LNCAP (cell line): ENCODE results near the gene MKKS.

Source experiments
- TF ChIP-seq, protein P1 (sequence below): fragments of 450-650 bp; IDR thresholded peaks from 2 replicates; pipeline ENCODE4 v1.5.1; 2017; ENCODE audit warnings: mild to moderate bottlenecking

Gene MKKS

DNA sequence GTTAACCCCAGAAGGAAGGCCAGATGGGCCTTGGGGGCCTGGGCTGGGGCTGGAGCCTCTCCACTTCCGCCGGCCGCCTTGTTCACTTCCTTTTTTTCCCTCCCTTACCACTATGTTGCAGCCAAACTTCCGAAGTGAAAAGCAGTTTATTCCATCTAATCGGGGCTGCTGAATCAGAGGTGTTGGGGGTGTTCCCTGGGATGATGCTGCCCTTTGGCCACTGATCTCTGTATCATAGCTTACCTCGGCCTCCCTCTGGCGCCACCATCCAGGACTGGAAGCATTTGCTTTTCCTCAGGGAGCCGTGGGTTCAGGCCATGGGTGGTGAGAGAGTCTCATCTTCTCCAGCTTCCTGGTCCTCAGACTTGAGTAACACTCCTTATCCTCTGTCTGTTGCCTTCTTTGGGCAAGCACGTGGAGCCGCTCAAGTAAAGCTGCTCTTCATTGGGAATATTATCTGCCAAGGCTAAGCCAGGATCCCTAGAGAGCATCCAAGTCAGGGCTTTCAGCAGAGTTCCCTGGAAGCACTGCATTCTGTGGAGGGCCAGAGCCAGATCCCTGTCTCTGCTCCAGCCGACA is 40.7 kb upstream of the MKKS start:
- TF ChIP-seq, protein P1, sequence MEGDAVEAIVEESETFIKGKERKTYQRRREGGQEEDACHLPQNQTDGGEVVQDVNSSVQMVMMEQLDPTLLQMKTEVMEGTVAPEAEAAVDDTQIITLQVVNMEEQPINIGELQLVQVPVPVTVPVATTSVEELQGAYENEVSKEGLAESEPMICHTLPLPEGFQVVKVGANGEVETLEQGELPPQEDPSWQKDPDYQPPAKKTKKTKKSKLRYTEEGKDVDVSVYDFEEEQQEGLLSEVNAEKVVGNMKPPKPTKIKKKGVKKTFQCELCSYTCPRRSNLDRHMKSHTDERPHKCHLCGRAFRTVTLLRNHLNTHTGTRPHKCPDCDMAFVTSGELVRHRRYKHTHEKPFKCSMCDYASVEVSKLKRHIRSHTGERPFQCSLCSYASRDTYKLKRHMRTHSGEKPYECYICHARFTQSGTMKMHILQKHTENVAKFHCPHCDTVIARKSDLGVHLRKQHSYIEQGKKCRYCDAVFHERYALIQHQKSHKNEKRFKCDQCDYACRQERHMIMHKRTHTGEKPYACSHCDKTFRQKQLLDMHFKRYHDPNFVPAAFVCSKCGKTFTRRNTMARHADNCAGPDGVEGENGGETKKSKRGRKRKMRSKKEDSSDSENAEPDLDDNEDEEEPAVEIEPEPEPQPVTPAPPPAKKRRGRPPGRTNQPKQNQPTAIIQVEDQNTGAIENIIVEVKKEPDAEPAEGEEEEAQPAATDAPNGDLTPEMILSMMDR = no peak

- TF ChIP-seq, protein P1 = no peak
These were observed 38.8 kb upstream of the MKKS start for GRCh38 chr20:10472871-10473270.

- TF ChIP-seq, protein P1 = no peak
These were observed 36.3 kb upstream of the MKKS start for GRCh38 chr20:10470276-10470675.

DNA sequence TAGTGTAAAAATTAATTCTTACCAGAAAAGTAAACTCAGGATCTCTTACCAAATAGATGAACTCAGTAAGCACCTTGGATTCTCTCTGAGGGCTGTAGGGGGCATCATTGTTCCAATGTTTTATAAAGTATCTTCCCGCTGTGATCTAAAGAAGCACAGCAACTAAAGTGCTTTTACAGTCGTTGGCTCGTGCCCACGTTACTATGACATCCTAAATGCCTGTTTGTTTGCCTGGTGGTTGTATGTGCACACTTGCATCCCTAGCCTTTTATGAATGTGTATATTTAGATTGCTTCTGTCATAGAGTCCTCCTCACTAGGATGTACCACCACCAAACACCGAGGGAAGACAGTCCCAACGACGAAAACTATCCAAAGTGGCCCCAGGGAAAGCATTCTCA is 35.6 kb upstream of the MKKS start:
- TF ChIP-seq, protein P1 = peak; percentile 78

GRCh38 chr20:10469056-10469455 is 35.0 kb upstream of the MKKS start:
- TF ChIP-seq, protein P1 = no peak

- TF ChIP-seq, protein P1 = no peak
These were observed 34.4 kb upstream of the MKKS start for GRCh38 chr20:10468340-10468845.

- TF ChIP-seq, protein P1 = no peak
These were observed 33.8 kb upstream of the MKKS start for GRCh38 chr20:10467681-10468339.
